Mammary epithelial cell (primary cell): Measurements from ENCODE around the gene COPZ1.

Experiments
- CTCF ChIP-seq, 2 donors: IDR thresholded peaks in 1 of 2; conservative IDR thresholded peaks in 1 of 2; 2 replicates each; pipeline ENCODE4 v1.5.1; 2011 to 2012; ENCODE audit warnings: inconsistent platforms in 2 of 2, low read length in 2 of 2, mild to moderate bottlenecking in 2 of 2, control low read depth in 1 of 2, low read depth in 1 of 2; ENCODE audit not compliant: insufficient read depth in 1 of 2; ENCODE audit errors: extremely low read depth in 1 of 2
- EZH2 ChIP-seq: IDR thresholded peaks from 2 replicates; pipeline ENCODE4 v1.6.1; 2012; ENCODE audit warnings: low read length, inconsistent platforms, borderline replicate concordance

- no peak for TF ChIP-seq CTCF (conservative IDR thresholded peaks at IDR 0.05 in 1 of 2, IDR thresholded peaks at IDR 0.05 in 1 of 2; ENCODE audit: extremely low read depth in 1 of 2, insufficient read depth in 1 of 2, low read depth in 1 of 2, low read length in 2 of 2)
- no peak for TF ChIP-seq EZH2
Measured at GRCh38 chr12:54298904-54299303, 26.0 kb upstream of the COPZ1 start.
